ENCODE measurements around the gene RPS27A.

- TF ChIP-seq EZH2phosphoT487 (IDR thresholded peaks at IDR 0.05; ENCODE audit: insufficient read depth, low read depth) (no peak), EZH2 (IDR thresholded peaks at IDR 0.05; ENCODE audit: insufficient read depth, poor library complexity, severe bottlenecking) (no peak)
These were observed 27.5 kb upstream of the RPS27A start for GRCh38 chr2:55204950-55205349.

All from GM23248 (cell line).